Smooth muscle cell (in vitro differentiated cells): Measurements from ENCODE around the gene CRTAC1. TPM values are rescaled to one million over a fixed set of nuclear protein-coding genes. Genes with fewer than 3 reads are reported as not detected.

Experiments
- DNase-seq: peaks from one replicate; lab custom pipeline; 2025; ENCODE audit not compliant: unreplicated experiment; lab: John Stamatoyannopoulos, UW
- H2AFZ ChIP-seq: fragments of 200-600 bp; sonication (generic); 2 replicates; pipeline ENCODE4 v1.6.0; 2016; ENCODE audit warnings: antibody characterized with exemption, low read depth, mild to moderate bottlenecking
- H3F3A ChIP-seq: fragments of 200-600 bp; sonication (generic); 2 replicates; pipeline ENCODE4 v1.6.0; 2017; ENCODE audit warnings: antibody characterized with exemption, low read depth
- H3K27ac ChIP-seq: fragments of 200-600 bp; sonication (generic); 2 replicates; pipeline ENCODE4 v1.5.1; 2016; ENCODE audit warnings: low read depth, mild to moderate bottlenecking
- H3K27me3 ChIP-seq: fragments of 200-600 bp; sonication (generic); 2 replicates; pipeline ENCODE4 v1.6.1; 2016; ENCODE audit warnings: low read depth, mild to moderate bottlenecking
- H3K36me3 ChIP-seq: fragments of 200-600 bp; sonication (generic); 2 replicates; pipeline ENCODE4 v1.5.1; 2016; ENCODE audit warnings: low read depth
- H3K4me1 ChIP-seq: fragments of 200-600 bp; sonication (generic); 2 replicates; pipeline ENCODE4 v1.5.1; 2016; ENCODE audit warnings: low read depth
- H3K4me2 ChIP-seq: fragments of 200-600 bp; sonication (generic); 2 replicates; pipeline ENCODE4 v1.6.0; 2016; ENCODE audit warnings: mild to moderate bottlenecking
- H3K4me3 ChIP-seq: fragments of 200-600 bp; sonication (generic); 2 replicates; pipeline ENCODE4 v1.5.1; 2016; ENCODE audit warnings: mild to moderate bottlenecking
- H3K79me2 ChIP-seq: fragments of 200-600 bp; sonication (generic); 2 replicates; pipeline ENCODE4 v1.6.0; 2016; ENCODE audit warnings: low read depth, mild to moderate bottlenecking
- H3K9ac ChIP-seq: fragments of 200-600 bp; sonication (generic); 2 replicates; pipeline ENCODE4 v1.6.0; 2016; ENCODE audit warnings: low read depth
- H3K9me3 ChIP-seq: fragments of 200-600 bp; sonication (generic); replicated peaks from 2 replicates; pipeline ENCODE4 v1.5.1; 2016; ENCODE audit warnings: low read depth
- H4K20me1 ChIP-seq: fragments of 200-600 bp; sonication (generic); 2 replicates; pipeline ENCODE4 v1.6.0; 2016; ENCODE audit warnings: low read depth
- WGBS: methylation state at CpG from one replicate; pipeline ENCODE4 v1.1.7; 2016; ENCODE audit warnings: low lambda C conversion rate; 5-methylcytosine and 5-hydroxymethylcytosine counted together
- polyA plus RNA-seq: library from polyadenylated mRNA; unstranded; fragments of >200 nt; fragmentation: Nextera tagmentation; extraction: Ambion mirVana; gene quantifications from 2 replicates; pipeline ENCODE4 v1.2.1, GENCODE V29; 2016
- total RNA-seq: library from RNA; depleted of rRNA; stranded (reverse); fragments of >200 nt; gene quantifications from 2 replicates; pipeline ENCODE4 v1.2.3, GENCODE V29; 2014
- TF ChIP-seq, protein P1 (sequence below): fragments of 200-600 bp; sonication (generic); IDR thresholded peaks from 2 replicates; pipeline ENCODE4 v1.5.1; 2017; ENCODE audit warnings: borderline replicate concordance, mild to moderate bottlenecking, antibody characterized with exemption; ENCODE audit not compliant: insufficient read depth, poor library complexity, severe bottlenecking

Gene CRTAC1
- total and polyA plus RNA-seq, 2 experiments from 2014 or later: 0.31 to 0.65 TPM

DNA sequence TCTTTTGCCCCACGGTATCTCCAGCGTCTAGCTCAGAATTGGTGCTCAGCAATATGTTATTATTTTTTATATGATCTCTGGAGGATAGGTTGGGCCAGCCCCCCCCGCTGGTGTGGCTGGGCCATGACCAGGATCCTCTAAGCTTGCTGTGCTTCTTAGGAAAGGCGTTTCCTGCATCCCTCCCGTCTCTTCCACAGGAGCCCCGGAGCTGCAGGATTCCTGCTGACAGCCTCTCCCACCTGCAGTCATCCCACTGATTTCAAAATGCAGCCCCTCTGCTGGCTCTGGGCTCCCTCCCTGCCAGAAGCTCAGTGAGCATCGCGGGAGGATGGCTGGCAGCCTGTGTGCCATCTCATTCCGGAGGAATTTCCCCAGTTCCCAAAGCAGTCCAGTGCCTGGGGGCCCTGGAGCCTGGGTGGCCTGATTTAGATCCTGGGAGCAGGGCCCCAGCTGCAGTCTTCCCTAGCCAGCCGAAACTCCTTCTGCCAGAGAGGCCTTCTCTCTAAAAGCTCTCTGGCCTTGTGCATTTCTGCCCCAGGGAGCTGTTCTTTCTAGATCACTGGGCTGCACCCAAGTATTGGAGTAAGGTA, 202.6 kb downstream of the CRTAC1 start:
- H3K9me3 ChIP-seq: no peaks in the 10 kb centered on the region
- no peak overlapping the region for H3K4me3 ChIP-seq
- no peaks in the 10 kb centered on the region for H3K4me1 ChIP-seq
- H2AFZ ChIP-seq: no peak overlapping the region
- TF ChIP-seq, protein P1, sequence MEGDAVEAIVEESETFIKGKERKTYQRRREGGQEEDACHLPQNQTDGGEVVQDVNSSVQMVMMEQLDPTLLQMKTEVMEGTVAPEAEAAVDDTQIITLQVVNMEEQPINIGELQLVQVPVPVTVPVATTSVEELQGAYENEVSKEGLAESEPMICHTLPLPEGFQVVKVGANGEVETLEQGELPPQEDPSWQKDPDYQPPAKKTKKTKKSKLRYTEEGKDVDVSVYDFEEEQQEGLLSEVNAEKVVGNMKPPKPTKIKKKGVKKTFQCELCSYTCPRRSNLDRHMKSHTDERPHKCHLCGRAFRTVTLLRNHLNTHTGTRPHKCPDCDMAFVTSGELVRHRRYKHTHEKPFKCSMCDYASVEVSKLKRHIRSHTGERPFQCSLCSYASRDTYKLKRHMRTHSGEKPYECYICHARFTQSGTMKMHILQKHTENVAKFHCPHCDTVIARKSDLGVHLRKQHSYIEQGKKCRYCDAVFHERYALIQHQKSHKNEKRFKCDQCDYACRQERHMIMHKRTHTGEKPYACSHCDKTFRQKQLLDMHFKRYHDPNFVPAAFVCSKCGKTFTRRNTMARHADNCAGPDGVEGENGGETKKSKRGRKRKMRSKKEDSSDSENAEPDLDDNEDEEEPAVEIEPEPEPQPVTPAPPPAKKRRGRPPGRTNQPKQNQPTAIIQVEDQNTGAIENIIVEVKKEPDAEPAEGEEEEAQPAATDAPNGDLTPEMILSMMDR: no peak
- 63% methylated on average over 10 of the region's 10 CpGs for WGBS
- no peaks in the 10 kb centered on the region for H3K79me2 ChIP-seq
- no peak for DNase-seq
- no peaks in the 10 kb centered on the region for H3K36me3 ChIP-seq
- no peaks in the 10 kb centered on the region for H4K20me1 ChIP-seq
- peaks cover 46% of the 10 kb centered on the region for H3K27me3 ChIP-seq
- no peak overlapping the region for H3K9ac ChIP-seq
- no peaks in the 10 kb centered on the region for H3F3A ChIP-seq
- no peak overlapping the region for H3K4me2 ChIP-seq
- H3K27ac ChIP-seq: no peak overlapping the region

DNA sequence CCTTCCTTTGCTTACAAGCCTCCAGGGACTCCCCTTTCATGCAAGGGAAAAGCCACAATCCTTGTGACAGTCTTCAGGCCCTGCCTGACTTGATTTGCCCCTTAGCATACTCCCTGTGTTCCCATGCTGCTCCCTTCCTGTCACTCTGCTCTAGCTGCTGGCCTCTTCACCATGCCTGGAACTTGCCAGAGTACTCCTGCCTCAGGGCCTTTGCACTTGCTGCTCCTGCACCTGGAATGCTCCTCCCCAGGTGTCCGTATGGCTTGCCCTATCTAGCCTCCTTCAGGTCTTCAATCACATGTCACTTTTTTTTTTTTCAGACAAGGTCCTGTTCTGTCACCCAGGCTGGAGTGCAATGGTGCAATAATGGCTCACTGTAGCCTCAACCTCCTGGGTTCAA, 203.5 kb downstream of the CRTAC1 start:
- Histone ChIP-seq H3K36me3 (no peaks in the 10 kb centered on the region), H2AFZ (no peak overlapping the region), H3K9me3 (no peaks in the 10 kb centered on the region), H3K4me3 (no peak overlapping the region), H3K9ac (no peak overlapping the region), H4K20me1 (no peaks in the 10 kb centered on the region), H3K27me3 (peaks cover 37% of the 10 kb centered on the region), H3K4me1 (no peaks in the 10 kb centered on the region), H3K27ac (no peak overlapping the region), H3K4me2 (no peak overlapping the region), H3K79me2 (no peaks in the 10 kb centered on the region), H3F3A (no peaks in the 10 kb centered on the region)
- DNase-seq: no peak
- WGBS: 75% methylated on average over 1 of the region's 1 CpG
- TF ChIP-seq, protein P1: no peak

DNA sequence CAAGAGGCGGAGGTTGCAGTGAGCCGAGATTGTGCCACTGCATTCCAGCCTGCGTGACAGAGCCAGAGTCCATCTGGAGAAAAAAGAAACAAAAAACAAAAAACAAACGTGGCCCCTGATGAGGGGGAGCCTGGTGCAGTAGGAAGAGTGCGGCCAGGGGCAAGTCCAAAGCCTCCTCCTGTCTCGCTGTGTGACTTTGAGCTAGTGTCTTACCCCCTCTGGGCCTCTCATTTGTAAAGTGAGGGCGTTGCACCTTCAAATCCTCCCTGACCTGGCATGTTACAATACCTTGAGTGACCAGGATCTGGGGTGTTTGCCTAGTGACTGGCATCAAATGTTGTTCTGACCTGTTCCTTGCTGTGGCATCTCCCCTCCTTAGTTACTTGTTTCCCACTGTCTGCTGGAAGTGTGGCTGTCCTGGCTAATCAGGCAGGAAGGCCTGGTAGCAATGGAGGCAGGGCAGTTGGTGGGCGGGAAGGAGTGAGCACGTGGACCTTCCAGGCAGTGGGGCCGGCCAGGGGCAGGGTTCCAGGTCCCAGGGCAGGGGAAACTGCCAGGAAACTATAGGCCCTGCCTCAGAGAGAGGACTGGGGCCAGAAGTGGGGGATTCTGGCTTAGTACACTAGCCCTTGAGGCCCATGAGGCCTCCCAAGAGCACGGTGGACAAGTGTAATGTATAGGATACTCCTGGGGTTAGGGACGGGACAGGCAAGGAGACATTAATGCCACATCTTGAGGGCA, 205.2 kb downstream of the CRTAC1 start:
- Histone ChIP-seq H3K9me3 (no peaks in the 10 kb centered on the region), H4K20me1 (no peaks in the 10 kb centered on the region), H3K9ac (no peak overlapping the region), H3K27ac (no peak overlapping the region), H2AFZ (no peak overlapping the region), H3F3A (no peaks in the 10 kb centered on the region), H3K79me2 (no peaks in the 10 kb centered on the region), H3K4me3 (no peak overlapping the region), H3K27me3 (peaks cover 29% of the 10 kb centered on the region), H3K36me3 (no peaks in the 10 kb centered on the region), H3K4me2 (no peak overlapping the region), H3K4me1 (no peaks in the 10 kb centered on the region)
- TF ChIP-seq, protein P1: no peak
- no peak for DNase-seq
- 87% methylated on average over 12 of the region's 12 CpGs for WGBS

DNA sequence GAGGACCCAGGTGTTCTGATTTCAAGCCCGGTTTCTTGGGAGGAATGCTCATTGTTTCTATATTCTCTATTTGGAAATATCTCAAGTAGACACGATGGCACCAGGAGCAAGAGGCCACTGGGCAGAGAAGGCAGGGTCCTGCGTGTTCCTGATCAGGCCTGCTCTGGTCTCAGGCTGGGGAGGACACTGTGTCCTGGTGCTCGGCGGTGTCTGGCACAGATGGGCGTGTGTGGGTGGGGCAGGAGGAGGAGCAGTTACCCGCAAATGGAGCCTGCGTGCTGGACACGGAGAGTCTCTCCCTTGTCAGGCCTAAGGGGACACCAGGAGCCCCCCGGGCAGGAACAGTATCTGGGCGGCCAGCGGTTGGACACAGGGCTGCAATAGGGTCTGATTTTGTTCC, 206.7 kb downstream of the CRTAC1 start:
- H3K79me2 ChIP-seq: no peaks in the 10 kb centered on the region
- no peaks in the 10 kb centered on the region for H3K9me3 ChIP-seq
- H3K4me1 ChIP-seq: no peaks in the 10 kb centered on the region
- no peaks in the 10 kb centered on the region for H3K36me3 ChIP-seq
- WGBS: 90% methylated on average over 12 of the region's 12 CpGs
- peaks cover 19% of the 10 kb centered on the region for H3K27me3 ChIP-seq
- no peak overlapping the region for H3K27ac ChIP-seq
- H3K4me2 ChIP-seq: no peak overlapping the region
- no peak overlapping the region for H3K9ac ChIP-seq
- TF ChIP-seq, protein P1: no peak
- no peak for DNase-seq
- H3F3A ChIP-seq: no peaks in the 10 kb centered on the region
- H4K20me1 ChIP-seq: no peaks in the 10 kb centered on the region
- no peak overlapping the region for H2AFZ ChIP-seq
- H3K4me3 ChIP-seq: no peak overlapping the region
